B cell (primary cell): ENCODE measurements around the gene BSND. TPM values are rescaled to one million over a fixed set of nuclear protein-coding genes. Genes with fewer than 3 reads are reported as not detected.

Experiments used
- ATAC-seq: fragments of 200-7000 bp; cut with Tn5 transposase; one replicate; pipeline ENCODE4 v1.10.0; 2021; ENCODE audit warnings: low read depth, mild to moderate bottlenecking, moderate number of reproducible peaks, moderate library complexity
- CTCF ChIA-PET: fragments of 350-600 bp; sonication (Branson Sonifier 250); formaldehyde crosslinking; loops from one replicate; lab custom pipeline; 2021; ENCODE audit warnings: antibody characterized with exemption, inconsistent platforms; lab: Charles Lee
- POLR2A ChIA-PET: fragments of 350-600 bp; sonication (Branson Sonifier 250); formaldehyde crosslinking; loops from one replicate; lab custom pipeline; 2021; ENCODE audit warnings: antibody characterized with exemption; lab: Charles Lee
- DNase-seq: peaks from one replicate; pipeline ENCODE4 v3.0.0; 2013
- H2AFZ ChIP-seq: 2 replicates; pipeline ENCODE4 v1.6.1; 2012; ENCODE audit warnings: mild to moderate bottlenecking, low read depth, low read length; ENCODE audit not compliant: insufficient read depth, poor library complexity, severe bottlenecking
- H3K27ac ChIP-seq, 2 donors: 1 replicate in 1 of 2; 2 replicates in 1 of 2; pipeline ENCODE4 v1.5.1; 2012 to 2013; ENCODE audit warnings: low read length in 2 of 2, mild to moderate bottlenecking in 2 of 2, moderate library complexity in 1 of 2
- H3K27me3 ChIP-seq, 4 experiments: fragments of 200-600 bp in 1 of 4; sonication (generic) in 1 of 4; replicated peaks in 1 of 4; 1 replicate in 2 of 4; 2 replicates in 2 of 4; pipeline versions ENCODE4 v1.6.1 to v1.7.0; 2013 to 2016; ENCODE audit warnings: low read length in 3 of 4, mild to moderate bottlenecking in 2 of 4, mixed read lengths in 1 of 4, moderate library complexity in 1 of 4; ENCODE audit not compliant: insufficient read depth in 4 of 4, control insufficient read depth in 3 of 4; ENCODE audit errors: control extremely low read depth in 1 of 4
- H3K36me3 ChIP-seq, 2 experiments: replicated peaks in 1 of 2; 1 replicate in 1 of 2; 2 replicates in 1 of 2; pipeline versions ENCODE4 v1.6.1 to v1.7.1; 2013; ENCODE audit warnings: low read length in 1 of 2; ENCODE audit not compliant: insufficient read depth in 2 of 2, control insufficient read depth in 1 of 2; ENCODE audit errors: control extremely low read depth in 1 of 2, extremely low read depth in 1 of 2
- H3K4me1 ChIP-seq, 2 donors: fragments of 200-600 bp in 1 of 2; sonication (generic) in 1 of 2; 1 replicate in 1 of 2; 2 replicates in 1 of 2; pipeline versions ENCODE4 v1.5.1 to v1.6.1; 2013 to 2017; ENCODE audit warnings: low read length in 2 of 2; ENCODE audit not compliant: control insufficient read depth in 2 of 2, insufficient read depth in 2 of 2
- H3K4me2 ChIP-seq: replicated peaks from 2 replicates; pipeline ENCODE3; 2012; ENCODE audit warnings: mild to moderate bottlenecking, low read depth, low read length; ENCODE audit not compliant: poor library complexity, severe bottlenecking
- H3K4me3 ChIP-seq, 5 experiments: fragments of 200-600 bp in 1 of 5; sonication (generic) in 1 of 5; 1 replicate in 3 of 5; 2 replicates in 2 of 5; pipeline versions ENCODE4 v1.5.1 to v1.7.0; 2011 to 2016; ENCODE audit warnings: low read length in 4 of 5, mild to moderate bottlenecking in 4 of 5, low read depth in 2 of 5, control low read depth in 1 of 5, moderate library complexity in 1 of 5; ENCODE audit not compliant: insufficient read depth in 1 of 5; ENCODE audit errors: control extremely low read depth in 1 of 5, extremely low read depth in 1 of 5
- H3K79me2 ChIP-seq: fragments of 200-600 bp; sonication (generic); one replicate; pipeline ENCODE4 v1.6.0; 2016; ENCODE audit warnings: low read length; ENCODE audit not compliant: control insufficient read depth, insufficient read depth
- H3K9ac ChIP-seq: fragments of 200-600 bp; sonication (generic); 2 replicates; pipeline ENCODE4 v1.6.1; 2017; ENCODE audit warnings: mild to moderate bottlenecking, low read length, moderate library complexity
- H3K9me3 ChIP-seq, 3 donors: one replicate each; pipeline versions ENCODE4 v1.6.1 to v1.7.1; 2013; ENCODE audit warnings: low read length in 2 of 3; ENCODE audit not compliant: control insufficient read depth in 2 of 3, insufficient read depth in 1 of 3; ENCODE audit errors: control extremely low read depth in 1 of 3
- H4K20me1 ChIP-seq: 2 replicates; pipeline ENCODE4 v1.6.0; 2012; ENCODE audit warnings: mild to moderate bottlenecking, low read length; ENCODE audit not compliant: insufficient read depth, control insufficient read depth, poor library complexity, severe bottlenecking
- H3K27ac Mint-ChIP-seq: one replicate; pipeline ENCODE4 v1.8.0; 2021; ENCODE audit warnings: mixed read lengths
- H3K27me3 Mint-ChIP-seq: one replicate; pipeline ENCODE4 v1.8.0; 2021; ENCODE audit warnings: mixed read lengths
- H3K4me1 Mint-ChIP-seq: one replicate; pipeline ENCODE4 v1.8.0; 2021; ENCODE audit warnings: mixed read lengths
- H3K4me3 Mint-ChIP-seq: one replicate; pipeline ENCODE4 v1.8.0; 2021; ENCODE audit warnings: mixed read lengths
- H3K9me3 Mint-ChIP-seq: one replicate; pipeline ENCODE4 v1.8.0; 2022; ENCODE audit warnings: mixed read lengths; ENCODE audit not compliant: insufficient read depth
- CTCF ChIP-seq: fragments of 200-600 bp; IDR thresholded peaks from one replicate; pipeline ENCODE4 v1.8.0; 2022; ENCODE audit warnings: antibody characterized with exemption, mild to moderate bottlenecking
- EZH2 ChIP-seq: IDR thresholded peaks from 2 replicates; pipeline ENCODE4 v1.6.1; 2012; ENCODE audit warnings: borderline replicate concordance, low read depth, mild to moderate bottlenecking, moderate library complexity, low read length; ENCODE audit not compliant: insufficient read depth, poor library complexity, severe bottlenecking
- WGBS: methylation state at CpG from one replicate; pipeline ENCODE4 v1.1.5; 2013; ENCODE audit warnings: missing lambda C conversion rate; ENCODE audit not compliant: insufficient coverage; 5-methylcytosine and 5-hydroxymethylcytosine counted together
- intact Hi-C: fragments of 100-400 bp; cut with micrococcal nuclease; formaldehyde crosslinking; loops from one replicate; pipeline ENCODE4 v1.10.0; 2022
- polyA plus RNA-seq: library from polyadenylated mRNA; depleted of rRNA; stranded (reverse); fragments of >200 nt; gene quantifications from 2 replicates; pipeline ENCODE4 v1.2.3, GENCODE V29; 2012
- total RNA-seq, 2 donors: library from RNA; stranded (reverse); fragments of 120-200 nt in 1 of 2; gene quantifications; 1 replicate in 1 of 2; 2 replicates in 1 of 2; pipeline versions ENCODE4 v1.2.3 to v1.2.4, GENCODE V29; 2013 to 2022

The BSND gene
- total and polyA plus RNA-seq, 2 donors (not counting 1 experiment from before 2014, with no cell fraction given), result not detected

- Mint-ChIP-seq H3K9me3 (no peaks in the 10 kb centered on the region), H3K27ac (no peak overlapping the region), H3K4me3 (no peak overlapping the region), H3K4me1 (no peaks in the 10 kb centered on the region), H3K27me3 (peaks cover 40% of the 10 kb centered on the region)
- ATAC-seq, result no peak
- Histone ChIP-seq H3K9ac (no peak overlapping the region), H3K79me2 (no peaks in the 10 kb centered on the region), H3K4me2 (no peak overlapping the region), H3K4me1 (no peaks in the 10 kb centered on the region), H2AFZ (no peak overlapping the region), H3K27me3 (peaks cover 0 to 14% (median 3%) of the 10 kb centered on the region in 4 experiments), H4K20me1 (no peaks in the 10 kb centered on the region), H3K27ac (no peak overlapping the region), H3K4me3 (no peak overlapping the region), H3K36me3 (no peaks in the 10 kb centered on the region), H3K9me3 (no peaks in the 10 kb centered on the region)
- TF ChIP-seq EZH2 (no peak), CTCF (no peak)
- CTCF ChIA-PET, result no interaction called here
- DNase-seq, result no peak
- WGBS, result 96% methylated on average over 6 of the region's 8 CpGs
- POLR2A ChIA-PET, result no interaction called here
- intact Hi-C loops, result no loop called here
Observed at GRCh38 chr1:54981466-54981865, 17.3 kb upstream of the BSND start.

GRCh38 chr1:54982739-54983138, 16.0 kb upstream of the BSND start:
- peaks cover 37% of the 10 kb centered on the region for H3K27me3 Mint-ChIP-seq
- POLR2A ChIA-PET, result no interaction called here
- intact Hi-C loops, result no loop called here

More at GRCh38 chr1:54982739-54983138, 16.0 kb upstream of the BSND start:
- no peaks in the 10 kb centered on the region for H3K9me3 ChIP-seq
- CTCF ChIA-PET, result no interaction called here
- no peak overlapping the region for H3K27ac ChIP-seq
- no peaks in the 10 kb centered on the region for H3K4me1 ChIP-seq
- H3K4me2 ChIP-seq, result no peak overlapping the region
- ATAC-seq (no peak), DNase-seq (no peak)
- H3K27me3 ChIP-seq, result peaks cover 0 to 14% (median 3%) of the 10 kb centered on the region in 4 experiments
- no peak overlapping the region for H3K9ac ChIP-seq
- H3K36me3 ChIP-seq, result no peaks in the 10 kb centered on the region
- Mint-ChIP-seq H3K27ac (no peak overlapping the region), H3K9me3 (no peaks in the 10 kb centered on the region), H3K4me1 (no peaks in the 10 kb centered on the region), H3K4me3 (no peak overlapping the region)
- no peaks in the 10 kb centered on the region for H3K79me2 ChIP-seq
- no peaks in the 10 kb centered on the region for H4K20me1 ChIP-seq
- TF ChIP-seq EZH2 (no peak), CTCF (no peak)
- H2AFZ ChIP-seq, result no peak overlapping the region
- no peak overlapping the region for H3K4me3 ChIP-seq
